A673 (cell line): ENCODE results near the gene WIPF3.

Experiments
- EZH2 ChIP-seq: fragments of 200-600 bp; sonication (generic); IDR thresholded peaks from 2 replicates; pipeline ENCODE4 v1.6.1; 2017; ENCODE audit warnings: borderline replicate concordance, low read depth, mild to moderate bottlenecking, mixed read lengths, antibody characterized with exemption, low read length; ENCODE audit not compliant: poor library complexity, severe bottlenecking
- TF ChIP-seq, protein P1 (sequence below): fragments of 300-800, 200-600 bp; sonication (generic); conservative IDR thresholded peaks from 2 replicates; pipeline ENCODE4 v1.5.1; 2017; ENCODE audit warnings: low read depth, mild to moderate bottlenecking, antibody characterized with exemption, low read length, moderate library complexity, mixed read lengths

DNA sequence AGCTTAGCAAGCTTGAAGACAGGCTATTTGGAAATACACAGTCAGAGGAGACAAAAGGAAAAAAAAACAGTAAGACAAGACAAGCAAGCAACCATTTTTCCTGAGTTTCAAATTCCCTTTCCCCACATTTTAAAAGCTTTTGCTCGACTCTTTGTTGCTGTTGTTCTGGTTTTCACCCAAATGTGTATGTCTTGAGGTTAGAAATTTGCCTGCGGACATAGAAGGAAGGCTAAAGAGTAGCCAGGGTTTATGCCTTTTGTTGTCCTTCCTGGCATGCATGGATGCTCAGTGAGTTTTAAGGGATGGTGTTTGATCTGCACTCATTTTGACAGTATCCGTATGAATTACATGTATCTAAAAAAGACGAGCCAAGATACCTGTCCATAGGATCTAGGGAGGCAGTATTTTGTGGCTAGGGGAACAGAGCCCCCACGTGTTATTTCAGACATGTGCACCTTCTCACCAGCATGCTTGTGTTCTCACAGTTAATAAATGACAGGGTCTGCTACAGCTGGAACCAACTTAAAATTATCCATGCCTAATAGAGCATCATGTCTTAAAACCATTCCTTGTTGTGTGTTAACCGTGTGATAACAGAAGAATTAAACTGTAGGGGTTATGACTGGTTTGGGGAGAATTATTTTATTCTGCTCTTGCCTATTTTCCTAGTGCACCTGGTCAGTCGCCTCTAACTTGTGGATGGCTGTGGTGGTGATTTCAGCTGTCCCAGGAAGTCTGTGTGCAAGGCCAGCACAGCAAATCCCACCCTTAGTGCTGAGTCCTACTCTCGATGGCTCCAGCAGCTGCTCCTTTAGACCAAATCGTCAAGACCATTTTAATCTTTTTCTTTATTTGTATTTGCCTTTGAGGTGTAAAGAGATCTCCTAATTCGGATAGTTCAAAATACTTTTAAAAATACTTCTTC, 9.1 kb downstream of the WIPF3 start:
- TF ChIP-seq, protein P1, sequence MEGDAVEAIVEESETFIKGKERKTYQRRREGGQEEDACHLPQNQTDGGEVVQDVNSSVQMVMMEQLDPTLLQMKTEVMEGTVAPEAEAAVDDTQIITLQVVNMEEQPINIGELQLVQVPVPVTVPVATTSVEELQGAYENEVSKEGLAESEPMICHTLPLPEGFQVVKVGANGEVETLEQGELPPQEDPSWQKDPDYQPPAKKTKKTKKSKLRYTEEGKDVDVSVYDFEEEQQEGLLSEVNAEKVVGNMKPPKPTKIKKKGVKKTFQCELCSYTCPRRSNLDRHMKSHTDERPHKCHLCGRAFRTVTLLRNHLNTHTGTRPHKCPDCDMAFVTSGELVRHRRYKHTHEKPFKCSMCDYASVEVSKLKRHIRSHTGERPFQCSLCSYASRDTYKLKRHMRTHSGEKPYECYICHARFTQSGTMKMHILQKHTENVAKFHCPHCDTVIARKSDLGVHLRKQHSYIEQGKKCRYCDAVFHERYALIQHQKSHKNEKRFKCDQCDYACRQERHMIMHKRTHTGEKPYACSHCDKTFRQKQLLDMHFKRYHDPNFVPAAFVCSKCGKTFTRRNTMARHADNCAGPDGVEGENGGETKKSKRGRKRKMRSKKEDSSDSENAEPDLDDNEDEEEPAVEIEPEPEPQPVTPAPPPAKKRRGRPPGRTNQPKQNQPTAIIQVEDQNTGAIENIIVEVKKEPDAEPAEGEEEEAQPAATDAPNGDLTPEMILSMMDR, result no peak
- no peak for TF ChIP-seq EZH2
